Measurements from ENCODE around the gene GGCT.
A peak's percentile ranks its signal among the peaks of the same experiment; 100 is the strongest.
"Not testable (repeated sequence)": the region's sequence is repeated elsewhere in the genome, so short reads cannot be mapped to it uniquely, and the experiment has no call there.

Gene GGCT

GRCh38 chr7:30515761-30516160, 11.1 kb upstream of the GGCT start:
- no peak for DNase-seq (ENCODE audit: low read depth in 2 of 2)

- DNase-seq (ENCODE audit: low read depth in 2 of 2): no peak
Measured at GRCh38 chr7:30514776-30515175, 10.1 kb upstream of the GGCT start.

DNA sequence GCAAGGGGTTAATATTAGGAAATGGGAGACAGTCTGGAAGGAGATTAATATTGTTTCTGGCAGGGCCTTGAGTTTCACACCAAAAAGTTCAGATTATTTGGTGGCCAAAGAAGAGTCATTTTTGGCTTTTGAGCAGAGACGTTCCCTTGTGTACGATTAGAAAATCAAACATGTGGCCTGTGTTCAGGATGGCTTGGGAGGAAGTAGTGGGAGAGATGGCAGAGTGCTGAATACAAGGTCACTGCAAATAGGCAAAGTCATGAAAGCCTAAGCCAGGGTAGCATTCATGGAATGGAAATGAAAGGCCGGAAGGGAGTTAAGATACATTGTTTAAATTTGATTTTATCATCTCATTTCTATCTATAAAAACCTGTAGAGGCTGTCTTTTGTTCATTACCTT, 9.5 kb upstream of the GGCT start:
- no peak for DNase-seq (ENCODE audit: low read depth in 2 of 2)

- DNase-seq (ENCODE audit: low read depth in 2 of 2): no peak
Measured at GRCh38 chr7:30513762-30514161, 9.1 kb upstream of the GGCT start.

DNA sequence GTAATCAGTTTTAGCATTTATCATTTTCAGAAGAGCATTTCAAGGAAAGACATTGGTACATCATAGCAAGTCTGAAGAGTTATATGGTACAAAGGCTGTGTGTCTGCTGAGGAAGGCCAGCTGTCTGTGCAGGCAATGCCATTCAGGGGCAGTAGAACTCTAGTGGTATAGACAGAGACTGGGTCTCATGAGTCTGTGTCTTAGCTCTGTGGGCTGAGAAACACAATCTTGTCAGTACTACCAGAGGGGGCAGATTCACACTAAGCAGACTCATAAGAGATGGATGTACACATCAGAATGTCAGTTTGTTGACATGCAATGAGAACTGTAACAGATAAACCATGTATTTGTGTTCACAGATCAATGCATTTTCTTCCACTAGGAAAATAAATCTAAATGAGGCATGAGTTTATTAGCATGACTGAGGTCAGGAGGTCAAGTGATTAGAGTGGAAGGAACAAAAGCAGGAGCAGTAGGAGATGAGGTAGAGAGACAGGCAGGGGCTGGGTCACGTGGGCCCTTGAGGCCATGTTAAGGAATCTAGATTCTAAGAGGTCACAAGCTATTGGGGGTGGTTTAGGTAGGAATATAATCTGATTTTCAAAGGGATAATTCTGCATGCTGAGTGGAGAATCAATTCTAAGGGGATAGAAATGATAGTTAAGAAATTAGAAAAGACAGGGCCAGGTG, 7.5 kb upstream of the GGCT start:
- no peak for DNase-seq (ENCODE audit: low read depth in 2 of 2)

GRCh38 chr7:30511494-30511893, 6.9 kb upstream of the GGCT start:
- no peak for DNase-seq (ENCODE audit: low read depth in 2 of 2)

- no peak for DNase-seq (ENCODE audit: low read depth in 2 of 2)
Measured at GRCh38 chr7:30510124-30511075, 5.8 kb upstream of the GGCT start.

DNA sequence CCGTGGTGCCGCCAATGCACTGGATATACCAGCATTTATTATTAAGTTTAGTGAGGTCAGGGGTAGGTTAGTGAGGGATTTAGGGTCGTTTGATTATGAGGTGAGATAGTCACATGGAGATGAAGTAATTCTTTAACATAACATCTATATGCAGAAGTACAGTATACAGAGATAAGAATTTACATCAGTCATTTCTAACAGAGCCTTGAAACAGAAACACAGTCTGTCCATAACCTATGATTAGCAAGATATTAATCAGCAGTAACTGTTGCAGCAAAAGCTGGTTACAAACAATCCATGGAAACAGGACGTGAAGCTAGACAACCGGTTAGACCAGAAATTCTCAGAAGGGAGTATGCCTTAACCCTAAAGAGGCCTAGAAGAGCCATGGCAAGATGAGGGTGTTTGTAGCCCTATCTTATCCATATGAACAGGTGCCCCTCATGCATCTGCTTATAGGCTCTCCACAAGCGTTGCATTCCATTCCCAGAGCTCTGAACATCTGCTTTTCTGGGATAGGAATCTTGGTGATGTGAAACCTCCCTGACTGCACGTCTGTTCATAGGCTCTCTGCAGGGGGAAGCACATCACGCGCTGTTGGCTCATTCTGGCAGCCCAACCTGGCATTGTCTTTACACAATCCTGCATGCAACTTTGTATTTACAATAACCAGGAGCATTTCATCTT, 4.7 kb upstream of the GGCT start:
- not testable (repeated sequence) for DNase-seq (ENCODE audit: low read depth in 2 of 2)

DNA sequence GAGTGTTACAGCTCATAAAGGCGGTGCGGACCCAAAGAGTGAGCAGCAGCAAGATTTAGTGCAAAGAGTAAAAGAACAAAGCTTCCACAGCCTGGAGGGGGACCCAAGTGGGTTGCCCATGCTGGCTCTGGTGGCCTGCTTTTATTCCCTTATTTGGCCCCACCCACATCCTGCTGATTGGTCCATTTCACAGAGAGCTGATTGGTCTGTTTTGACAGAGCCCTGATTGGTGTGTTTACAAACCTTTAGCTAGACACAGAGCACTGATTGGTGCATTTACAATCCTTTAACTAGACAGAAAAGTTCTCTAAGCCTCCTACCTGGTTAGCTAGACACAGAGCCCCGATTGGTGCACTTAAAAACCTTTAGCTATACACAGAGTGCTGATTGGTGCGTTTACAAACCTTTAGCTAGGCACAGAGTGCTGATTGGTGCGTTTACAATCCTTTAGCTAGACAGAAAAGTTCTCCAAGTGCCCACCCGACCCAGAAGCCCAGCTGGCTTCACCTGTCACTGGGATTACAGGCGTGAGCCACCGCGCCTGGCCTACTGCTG, 2.8 kb upstream of the GGCT start:
- DNase-seq (ENCODE audit: low read depth in 2 of 2): not testable (repeated sequence)

GRCh38 chr7:30505174-30505697, 607 bp upstream of the GGCT start:
- DNase-seq (ENCODE audit: low read depth in 2 of 2): no peak

GRCh38 chr7:30503274-30504212, 1.1 kb downstream of the GGCT start:
- DNase-seq (ENCODE audit: low read depth in 2 of 2): no peak

GRCh38 chr7:30502470-30503251, 2.0 kb downstream of the GGCT start:
- DNase-seq (ENCODE audit: low read depth in 2 of 2): no peak

DNA sequence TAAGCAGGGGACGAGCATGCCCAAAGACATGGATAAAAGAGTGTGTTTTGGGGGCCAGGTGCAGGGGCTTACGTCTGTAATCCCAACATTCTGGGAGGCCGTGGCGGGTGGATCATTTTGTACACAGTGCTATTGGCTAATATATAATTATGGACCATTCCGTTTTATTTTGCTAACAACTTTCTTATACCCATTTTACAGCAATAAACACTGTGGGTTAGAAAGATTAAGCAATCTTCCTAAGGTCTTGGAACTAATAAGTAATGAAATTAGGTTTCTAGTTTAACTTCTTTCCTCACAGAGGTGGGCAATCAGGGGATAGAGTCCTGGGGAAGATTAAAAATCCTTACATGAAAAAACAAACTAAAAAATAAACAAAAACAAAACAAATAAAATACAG, 3.4 kb downstream of the GGCT start:
- DNase-seq (ENCODE audit: low read depth in 2 of 2): no peak

DNA sequence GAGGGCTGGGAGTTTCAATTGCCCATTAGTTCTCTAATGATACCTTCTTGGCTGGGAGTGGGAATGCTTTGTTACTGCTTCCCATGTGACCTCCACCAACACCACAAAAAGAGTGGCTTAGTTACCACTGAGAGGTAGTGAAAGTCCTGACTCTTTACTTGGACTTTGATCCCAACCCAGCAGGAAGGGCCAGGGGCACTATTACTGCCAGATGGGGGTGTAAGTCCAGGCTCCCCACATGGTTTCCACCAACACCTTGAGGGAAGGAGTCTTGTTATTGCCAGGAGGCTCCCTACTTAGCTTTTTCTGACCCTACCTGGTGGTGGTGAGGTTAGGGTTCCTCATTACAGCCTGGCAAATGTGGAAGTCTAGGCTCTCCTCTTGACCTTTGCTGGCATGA, 11.4 kb downstream of the GGCT start:
- DNase-seq (ENCODE audit: low read depth in 2 of 2): no peak

DNA sequence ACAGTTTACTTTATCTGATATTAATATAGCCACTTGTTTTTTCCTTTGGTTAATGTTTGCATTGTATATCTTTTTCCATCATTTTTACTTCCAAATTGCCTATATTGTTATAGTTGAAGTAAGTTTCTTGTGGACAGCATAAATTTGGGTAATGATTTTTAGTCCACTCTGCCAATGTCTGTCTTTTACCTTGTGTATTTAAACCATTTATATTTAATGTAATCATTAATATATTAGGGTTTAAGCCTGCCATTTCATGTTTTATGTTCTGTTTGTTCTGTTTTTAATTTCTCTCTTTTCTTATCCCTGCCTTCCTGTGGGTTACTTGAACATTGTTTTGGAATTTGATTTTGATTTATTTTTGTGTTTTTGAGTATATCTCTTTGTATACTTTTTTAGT, 13.2 kb downstream of the GGCT start:
- DNase-seq (ENCODE audit: low read depth in 2 of 2): no peak

GRCh38 chr7:30487371-30487770, 17.3 kb downstream of the GGCT start:
- no peak for DNase-seq (ENCODE audit: low read depth in 2 of 2)

- DNase-seq (ENCODE audit: low read depth in 2 of 2): no peak
Measured at GRCh38 chr7:30485667-30486066, 19.0 kb downstream of the GGCT start.

DNA sequence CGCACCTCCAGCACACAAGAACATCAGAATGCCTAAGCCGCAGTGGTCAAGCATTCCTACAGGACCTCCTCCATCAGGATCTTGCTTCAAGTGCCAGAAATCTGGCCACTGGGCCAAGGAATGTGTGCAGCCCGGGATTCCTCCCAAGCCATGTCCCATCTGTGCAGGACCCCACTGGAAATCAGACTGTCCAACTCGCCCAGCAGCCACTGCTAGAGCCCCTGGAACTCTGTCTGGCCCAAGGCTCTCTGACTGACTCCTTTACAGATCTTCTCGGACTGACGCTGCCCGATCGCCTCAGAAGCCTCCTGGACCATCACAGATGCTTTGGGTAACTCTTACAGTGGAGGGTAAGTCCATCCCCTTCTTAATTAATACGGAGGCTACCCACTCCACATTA, 23.2 kb downstream of the GGCT start:
- DNase-seq (ENCODE audit: low read depth in 2 of 2): not testable (repeated sequence)

GRCh38 chr7:30479202-30480120, 25.2 kb downstream of the GGCT start:
- peak in 1 of 2 donors; percentile 5 for DNase-seq (ENCODE audit: low read depth in 2 of 2)
